ENCODE measurements around the gene KIF1A. TPM values are rescaled to one million over a fixed set of nuclear protein-coding genes. Genes with fewer than 3 reads are reported as not detected.

The KIF1A gene
- total and polyA plus RNA-seq, 4 experiments from 2014 or later: not detected

DNA sequence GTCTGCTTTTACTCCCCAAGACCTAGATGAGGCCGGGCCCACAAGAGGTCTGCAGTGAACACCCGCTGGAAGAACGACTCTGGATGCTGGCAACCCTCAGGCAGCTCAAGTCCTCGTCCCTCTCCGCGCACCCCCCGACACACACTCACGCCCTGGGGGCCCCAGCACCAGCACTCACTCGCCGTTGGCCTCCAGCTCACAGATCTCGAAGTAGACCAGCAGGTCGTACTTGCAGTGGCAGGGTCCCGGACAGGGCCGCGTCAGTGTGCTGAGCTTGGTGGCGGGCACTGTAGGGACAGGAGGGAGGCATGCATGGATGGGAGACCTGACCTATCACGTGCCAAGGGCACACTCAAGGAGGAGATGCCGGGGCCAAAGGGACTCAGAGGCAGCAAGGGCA, 78.9 kb downstream of the KIF1A start:
- Histone ChIP-seq H3K9me3 (ENCODE audit: control insufficient read depth in 1 of 2, low read length in 2 of 2) (no peaks in the 10 kb centered on the region), H3K27me3 (ENCODE audit: insufficient read depth, low read length) (no peaks in the 10 kb centered on the region), H3K36me3 (ENCODE audit: insufficient read depth, low read length) (no peaks in the 10 kb centered on the region), H3K27ac (ENCODE audit: low read depth, low read length) (no peak overlapping the region), H3K4me3 (ENCODE audit: low read length in 2 of 2) (no peak overlapping the region), H3K4me1 (ENCODE audit: insufficient read depth, low read length) (no peaks in the 10 kb centered on the region)
- peaks cover 0 to 12% (median 5%) of the 10 kb centered on the region in 4 donors for H3K4me1 Mint-ChIP-seq
- intact Hi-C loops (cut with micrococcal nuclease): no loop called here
- no peak overlapping the region for H3K4me3 Mint-ChIP-seq
- no peaks in the 10 kb centered on the region for H3K27me3 Mint-ChIP-seq
- peak overlapping the region in 1 of 7 donors; percentile 18 for H3K27ac Mint-ChIP-seq
- CTCF ChIA-PET (ENCODE audit: partially characterized antibody): interaction anchor here (1.1 to 1.3 kb wide), 2 partner anchors 14 to 227 kb away, joined by 3 to 4 read pairs; no protein-coding TSS in a partner anchor
- H3K36me3 Mint-ChIP-seq: no peaks in the 10 kb centered on the region
- no peaks in the 10 kb centered on the region for H3K9me3 Mint-ChIP-seq
- POLR2A ChIA-PET (ENCODE audit: partially characterized antibody): no interaction called here
- DNase-seq: no peak

DNA sequence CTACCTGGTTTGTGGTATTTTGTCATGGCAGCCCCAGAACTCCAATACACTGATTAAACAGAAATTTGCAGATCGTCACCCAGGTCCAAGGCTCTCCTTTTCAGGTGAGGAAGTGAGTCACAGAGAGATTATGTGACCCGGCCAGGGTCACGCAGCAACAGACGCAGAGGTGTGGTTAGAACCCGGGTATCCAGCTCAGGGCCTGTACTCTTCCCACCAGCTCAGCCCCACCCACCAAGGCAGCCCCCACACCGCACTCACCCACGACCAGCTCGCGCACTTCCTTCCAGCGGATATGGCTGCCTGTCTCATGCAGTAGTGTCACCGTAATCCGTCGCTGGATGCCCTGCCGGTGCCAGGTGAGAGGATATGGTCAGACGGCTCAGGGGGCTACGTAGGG, 80.2 kb downstream of the KIF1A start:
- Mint-ChIP-seq H3K27me3 (no peaks in the 10 kb centered on the region), H3K4me3 (peak overlapping the region in 6 of 8 donors; percentile 20 to 64 (median 49)), H3K9me3 (no peaks in the 10 kb centered on the region), H3K4me1 (peaks cover 0 to 12% (median 5%) of the 10 kb centered on the region in 4 donors), H3K36me3 (no peaks in the 10 kb centered on the region), H3K27ac (peak overlapping the region in 6 of 7 donors; percentile 12 to 72 (median 34))
- DNase-seq: peak; percentile 3 to 71 (median 31)
- Histone ChIP-seq H3K9me3 (ENCODE audit: control insufficient read depth in 1 of 2, low read length in 2 of 2) (no peaks in the 10 kb centered on the region), H3K27ac (ENCODE audit: low read depth, low read length) (no peak overlapping the region), H3K4me3 (ENCODE audit: low read length in 2 of 2) (no peak overlapping the region), H3K27me3 (ENCODE audit: insufficient read depth, low read length) (no peaks in the 10 kb centered on the region), H3K36me3 (ENCODE audit: insufficient read depth, low read length) (no peaks in the 10 kb centered on the region), H3K4me1 (ENCODE audit: insufficient read depth, low read length) (no peaks in the 10 kb centered on the region)
- ChIA-PET POLR2A (ENCODE audit: partially characterized antibody) (no interaction called here), CTCF (ENCODE audit: partially characterized antibody) (interaction anchor here (1.3 kb wide), 1 partner anchor 226 kb away, joined by 4 read pairs; no protein-coding TSS in a partner anchor)
- intact Hi-C loops (cut with micrococcal nuclease): no loop called here

GRCh38 chr2:240737958-240738357, 82.1 kb downstream of the KIF1A start:
- H3K4me1 ChIP-seq (ENCODE audit: insufficient read depth, low read length): no peaks in the 10 kb centered on the region
- H3K27ac ChIP-seq (ENCODE audit: low read depth, low read length): no peak overlapping the region
- ChIA-PET POLR2A (ENCODE audit: partially characterized antibody) (no interaction called here), CTCF (ENCODE audit: partially characterized antibody) (interaction anchor here (0.7 kb wide), 1 partner anchor 224 kb away, joined by 3 read pairs; no protein-coding TSS in a partner anchor)
- H3K36me3 Mint-ChIP-seq: no peaks in the 10 kb centered on the region
- no peaks in the 10 kb centered on the region for H3K36me3 ChIP-seq (ENCODE audit: insufficient read depth, low read length)
- no peaks in the 10 kb centered on the region for H3K9me3 Mint-ChIP-seq
- H3K4me1 Mint-ChIP-seq: peaks cover 0 to 12% (median 5%) of the 10 kb centered on the region in 4 donors
- no peak overlapping the region for H3K4me3 Mint-ChIP-seq
- H3K9me3 ChIP-seq (ENCODE audit: control insufficient read depth in 1 of 2, low read length in 2 of 2): no peaks in the 10 kb centered on the region
- no peaks in the 10 kb centered on the region for H3K27me3 ChIP-seq (ENCODE audit: insufficient read depth, low read length)
- H3K27me3 Mint-ChIP-seq: no peaks in the 10 kb centered on the region
- DNase-seq: no peak
- H3K27ac Mint-ChIP-seq: no peak overlapping the region
- intact Hi-C loops (cut with micrococcal nuclease): no loop called here
- no peak overlapping the region for H3K4me3 ChIP-seq (ENCODE audit: low read length in 2 of 2)

GRCh38 chr2:240737512-240737911, 82.5 kb downstream of the KIF1A start:
- ChIA-PET POLR2A (ENCODE audit: partially characterized antibody) (no interaction called here), CTCF (ENCODE audit: partially characterized antibody) (no interaction called here)
- H3K4me3 ChIP-seq (ENCODE audit: low read length in 2 of 2): no peak overlapping the region
- H3K36me3 Mint-ChIP-seq: no peaks in the 10 kb centered on the region
- no peak overlapping the region for H3K27ac Mint-ChIP-seq
- H3K4me3 Mint-ChIP-seq: no peak overlapping the region
- no peaks in the 10 kb centered on the region for H3K36me3 ChIP-seq (ENCODE audit: insufficient read depth, low read length)
- no peaks in the 10 kb centered on the region for H3K9me3 Mint-ChIP-seq
- H3K27ac ChIP-seq (ENCODE audit: low read depth, low read length): no peak overlapping the region
- DNase-seq: no peak
- H3K27me3 Mint-ChIP-seq: no peaks in the 10 kb centered on the region
- no peaks in the 10 kb centered on the region for H3K9me3 ChIP-seq (ENCODE audit: control insufficient read depth in 1 of 2, low read length in 2 of 2)
- peaks cover 0 to 12% (median 5%) of the 10 kb centered on the region in 4 donors for H3K4me1 Mint-ChIP-seq
- no peaks in the 10 kb centered on the region for H3K4me1 ChIP-seq (ENCODE audit: insufficient read depth, low read length)
- intact Hi-C loops (cut with micrococcal nuclease): no loop called here
- no peaks in the 10 kb centered on the region for H3K27me3 ChIP-seq (ENCODE audit: insufficient read depth, low read length)

GRCh38 chr2:240736281-240737250, 83.5 kb downstream of the KIF1A start:
- ChIA-PET POLR2A (ENCODE audit: partially characterized antibody) (no interaction called here), CTCF (ENCODE audit: partially characterized antibody) (no interaction called here)
- no peak overlapping the region for H3K4me3 Mint-ChIP-seq
- no peaks in the 10 kb centered on the region for H3K27me3 Mint-ChIP-seq
- H3K9me3 ChIP-seq (ENCODE audit: control insufficient read depth in 1 of 2, low read length in 2 of 2): no peaks in the 10 kb centered on the region
- no peak overlapping the region for H3K27ac Mint-ChIP-seq
- DNase-seq: no peak
- H3K9me3 Mint-ChIP-seq: no peaks in the 10 kb centered on the region
- H3K36me3 ChIP-seq (ENCODE audit: insufficient read depth, low read length): no peaks in the 10 kb centered on the region
- H3K4me3 ChIP-seq (ENCODE audit: low read length in 2 of 2): no peak overlapping the region
- H3K4me1 ChIP-seq (ENCODE audit: insufficient read depth, low read length): no peaks in the 10 kb centered on the region
- intact Hi-C loops (cut with micrococcal nuclease): no loop called here
- no peaks in the 10 kb centered on the region for H3K27me3 ChIP-seq (ENCODE audit: insufficient read depth, low read length)
- H3K4me1 Mint-ChIP-seq: peaks cover 0 to 12% (median 5%) of the 10 kb centered on the region in 4 donors
- no peak overlapping the region for H3K27ac ChIP-seq (ENCODE audit: low read depth, low read length)
- no peaks in the 10 kb centered on the region for H3K36me3 Mint-ChIP-seq

DNA sequence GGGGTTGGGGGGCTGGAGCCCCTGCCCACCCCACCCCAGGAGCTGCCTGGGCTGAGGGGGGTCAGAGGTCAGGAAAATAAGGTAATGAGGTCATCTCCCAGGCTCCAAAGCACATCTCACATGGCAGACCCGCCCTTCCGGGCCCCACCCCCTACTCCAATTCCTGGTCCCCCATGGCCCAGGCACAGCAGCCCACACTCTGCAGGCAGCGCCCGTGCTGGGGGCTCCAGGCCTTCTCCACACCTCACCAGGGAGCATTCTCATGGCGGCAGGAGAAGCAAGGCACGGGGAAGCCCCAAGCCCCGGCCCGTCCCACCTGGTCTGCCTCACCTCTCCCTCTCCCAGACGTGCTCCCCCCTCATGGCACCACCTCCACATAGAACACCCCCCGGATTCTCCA, 84.5 kb downstream of the KIF1A start:
- no peak for DNase-seq
- CTCF ChIA-PET (ENCODE audit: partially characterized antibody): no interaction called here
- peaks cover 0 to 12% (median 5%) of the 10 kb centered on the region in 4 donors for H3K4me1 Mint-ChIP-seq
- POLR2A ChIA-PET (ENCODE audit: partially characterized antibody): no interaction called here
- Histone ChIP-seq H3K4me3 (ENCODE audit: low read length in 2 of 2) (no peak overlapping the region), H3K27me3 (ENCODE audit: insufficient read depth, low read length) (no peaks in the 10 kb centered on the region), H3K4me1 (ENCODE audit: insufficient read depth, low read length) (no peaks in the 10 kb centered on the region), H3K9me3 (ENCODE audit: control insufficient read depth in 1 of 2, low read length in 2 of 2) (no peaks in the 10 kb centered on the region), H3K27ac (ENCODE audit: low read depth, low read length) (no peak overlapping the region), H3K36me3 (ENCODE audit: insufficient read depth, low read length) (no peaks in the 10 kb centered on the region)
- no peaks in the 10 kb centered on the region for H3K27me3 Mint-ChIP-seq
- intact Hi-C loops (cut with micrococcal nuclease): no loop called here
- H3K9me3 Mint-ChIP-seq: no peaks in the 10 kb centered on the region
- no peak overlapping the region for H3K4me3 Mint-ChIP-seq
- no peak overlapping the region for H3K27ac Mint-ChIP-seq
- no peaks in the 10 kb centered on the region for H3K36me3 Mint-ChIP-seq

GRCh38 chr2:240734756-240735155, 85.3 kb downstream of the KIF1A start:
- POLR2A ChIA-PET (ENCODE audit: partially characterized antibody): no interaction called here
- intact Hi-C loops (cut with micrococcal nuclease): no loop called here
- DNase-seq: no peak

More at GRCh38 chr2:240734756-240735155, 85.3 kb downstream of the KIF1A start:
- no peak overlapping the region for H3K4me3 ChIP-seq (ENCODE audit: low read length in 2 of 2)
- Mint-ChIP-seq H3K27ac (no peak overlapping the region), H3K4me3 (no peak overlapping the region), H3K36me3 (no peaks in the 10 kb centered on the region), H3K4me1 (peaks cover 0 to 9% (median 4%) of the 10 kb centered on the region in 4 donors), H3K9me3 (no peaks in the 10 kb centered on the region), H3K27me3 (no peaks in the 10 kb centered on the region)
- H3K9me3 ChIP-seq (ENCODE audit: control insufficient read depth in 1 of 2, low read length in 2 of 2): no peaks in the 10 kb centered on the region
- no peaks in the 10 kb centered on the region for H3K4me1 ChIP-seq (ENCODE audit: insufficient read depth, low read length)
- H3K36me3 ChIP-seq (ENCODE audit: insufficient read depth, low read length): no peaks in the 10 kb centered on the region
- no peaks in the 10 kb centered on the region for H3K27me3 ChIP-seq (ENCODE audit: insufficient read depth, low read length)
- no peak overlapping the region for H3K27ac ChIP-seq (ENCODE audit: low read depth, low read length)
- CTCF ChIA-PET (ENCODE audit: partially characterized antibody): no interaction called here
